GM18520 (cell line): Measurements from ENCODE around the gene NR3C2.
"Not testable (repeated sequence)": the region's sequence is repeated elsewhere in the genome, so short reads cannot be mapped to it uniquely, and the experiment has no call there.

Experiments
- ATAC-seq: cut with Tn5 transposase; IDR thresholded peaks from one replicate; pipeline ENCODE4 v1.9.1; 2021; ENCODE audit not compliant: unreplicated experiment

Gene NR3C2

DNA sequence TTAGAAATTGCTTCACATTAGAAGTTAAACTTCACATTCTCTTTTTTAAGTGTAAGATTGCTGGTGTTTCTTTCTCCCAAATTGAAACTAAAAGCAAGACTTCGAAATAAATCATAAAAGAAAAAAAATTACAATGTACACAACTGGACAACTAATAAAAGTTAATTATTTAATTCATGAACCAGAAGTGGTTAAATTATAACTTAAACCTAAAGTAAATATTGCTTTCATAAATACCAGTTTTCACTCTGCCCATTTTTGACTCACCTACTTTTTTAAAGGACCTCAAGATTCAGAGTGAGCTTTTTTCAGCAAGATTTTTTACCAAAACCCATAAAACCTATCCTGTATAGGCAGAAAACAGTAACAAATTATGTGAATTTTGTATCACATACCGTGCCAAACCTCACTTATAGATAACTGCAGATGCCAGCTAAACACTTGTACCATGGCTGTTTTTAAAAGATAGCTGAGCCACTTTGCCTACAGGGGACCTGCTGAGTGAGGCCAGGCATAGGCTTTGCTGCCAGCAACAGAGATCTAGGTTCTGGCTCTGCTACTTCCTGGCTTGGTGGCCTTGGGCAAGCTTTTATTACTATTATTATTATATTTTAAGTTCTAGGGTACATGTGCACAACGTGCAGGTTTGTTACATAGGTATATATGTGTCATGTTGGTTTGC is 259.8 kb downstream of the NR3C2 start:
- ATAC-seq: no peak

DNA sequence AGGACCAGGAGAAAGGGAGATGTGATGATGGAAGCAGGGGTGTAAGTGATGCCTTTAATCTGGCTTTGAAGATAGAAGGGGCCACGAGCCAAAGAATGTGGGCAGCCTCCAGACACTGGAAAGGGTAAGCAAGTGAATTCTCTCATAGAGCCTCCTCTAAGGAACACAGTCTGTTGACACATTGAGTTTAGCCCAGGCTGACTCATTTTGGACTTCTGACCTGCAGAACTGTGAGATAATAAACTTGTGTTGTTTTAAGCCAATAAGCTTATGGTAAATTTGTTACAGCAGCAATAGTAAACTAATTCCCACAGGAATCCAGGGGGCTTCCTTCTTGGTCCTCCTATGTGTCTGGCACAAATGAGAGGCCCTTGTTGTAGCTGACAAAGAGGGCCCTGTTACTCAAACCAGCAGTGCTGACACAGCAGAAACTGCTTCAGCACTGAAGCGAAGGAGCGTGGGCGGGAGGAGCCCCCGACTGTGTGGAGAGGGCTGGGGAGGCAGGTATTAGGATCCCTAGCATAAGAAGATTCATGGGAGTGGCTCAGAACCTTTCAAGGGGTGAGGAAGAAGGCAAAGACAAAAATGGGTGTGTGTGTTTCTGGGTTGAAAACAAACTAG is 268.7 kb downstream of the NR3C2 start:
- ATAC-seq: no peak

DNA sequence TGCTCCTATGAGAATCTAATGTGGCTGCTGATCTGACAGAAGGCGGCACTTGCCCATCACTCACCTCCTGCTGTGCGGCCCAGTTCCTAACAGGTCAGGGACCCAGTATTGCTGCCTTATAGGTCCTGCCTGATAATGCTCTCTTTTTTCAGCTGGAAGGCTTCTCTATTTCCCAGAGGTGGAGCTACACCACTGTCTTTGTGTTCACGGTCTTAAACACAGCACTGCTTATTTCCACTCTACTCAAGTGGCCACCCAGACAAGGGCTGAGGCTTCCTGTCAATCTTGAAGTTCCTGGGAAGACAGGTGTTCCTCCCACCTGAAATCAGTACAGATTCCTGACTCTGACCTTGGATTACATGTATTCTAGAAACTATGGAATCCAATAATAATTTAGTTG is 270.6 kb downstream of the NR3C2 start:
- no peak for ATAC-seq

DNA sequence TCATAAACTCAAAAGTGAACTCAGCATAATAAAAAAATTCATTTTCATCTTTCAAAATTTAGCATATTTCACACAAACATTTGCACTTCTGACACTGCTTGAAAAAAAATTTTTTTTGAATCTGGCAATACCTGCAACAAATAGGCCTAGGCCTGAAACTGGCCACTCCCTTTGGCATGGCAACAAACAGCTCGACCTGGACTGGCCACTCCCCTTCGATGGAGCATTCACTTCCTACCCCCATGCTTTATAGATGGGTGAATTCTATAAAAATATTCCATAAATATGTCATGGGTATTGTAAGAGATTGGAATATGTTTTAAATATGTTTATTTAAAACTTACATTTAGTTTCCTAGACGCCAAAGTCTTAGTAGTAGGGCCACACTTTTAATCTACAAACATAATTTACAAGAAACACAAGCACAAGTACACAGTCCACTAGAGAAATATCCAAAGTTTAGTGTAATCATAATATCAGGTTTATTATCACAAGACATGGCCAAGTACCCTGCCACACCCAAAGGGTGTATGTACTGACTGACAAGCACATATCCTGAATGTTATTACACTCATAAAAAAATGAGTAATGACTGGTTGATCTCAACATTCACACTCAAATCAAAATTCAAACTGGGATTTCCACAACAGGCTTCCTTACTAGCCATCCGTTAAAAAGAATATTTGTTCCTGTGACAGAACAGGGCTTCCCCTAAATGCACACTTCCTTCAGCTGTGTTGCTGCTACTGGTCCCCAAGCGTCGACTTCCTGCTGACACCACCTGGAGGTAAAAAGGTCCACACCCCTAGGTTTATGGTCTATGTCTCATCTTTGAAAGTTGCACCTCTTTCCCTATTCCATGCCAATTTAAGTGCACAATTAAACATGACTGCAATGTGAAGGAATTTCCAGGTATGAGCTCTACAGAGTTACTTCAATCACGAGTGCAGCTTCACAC is 271.5 kb downstream of the NR3C2 start:
- ATAC-seq: no peak

DNA sequence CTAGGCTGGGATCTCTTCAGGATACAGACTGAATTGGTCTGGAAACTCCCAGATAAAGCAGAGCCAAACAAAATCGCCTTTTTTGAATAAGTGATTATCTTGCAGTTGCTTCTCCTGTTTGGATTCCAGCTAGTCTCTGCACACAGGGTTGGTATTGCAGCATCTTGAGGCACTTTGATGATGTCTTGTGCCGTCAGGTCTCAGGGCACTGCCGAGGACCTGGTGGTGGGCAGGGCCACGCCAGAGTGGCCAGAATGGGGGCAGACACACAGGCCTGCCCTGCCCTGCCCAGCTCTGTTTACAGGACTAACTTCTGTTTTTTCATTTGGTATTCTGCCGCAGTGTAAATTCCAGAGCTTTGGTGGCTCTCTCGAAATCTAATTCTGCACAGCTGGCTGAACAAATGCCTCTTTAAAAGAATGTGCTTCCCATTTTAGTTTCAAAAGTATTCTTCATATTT is 276.1 kb downstream of the NR3C2 start:
- ATAC-seq: no peak

DNA sequence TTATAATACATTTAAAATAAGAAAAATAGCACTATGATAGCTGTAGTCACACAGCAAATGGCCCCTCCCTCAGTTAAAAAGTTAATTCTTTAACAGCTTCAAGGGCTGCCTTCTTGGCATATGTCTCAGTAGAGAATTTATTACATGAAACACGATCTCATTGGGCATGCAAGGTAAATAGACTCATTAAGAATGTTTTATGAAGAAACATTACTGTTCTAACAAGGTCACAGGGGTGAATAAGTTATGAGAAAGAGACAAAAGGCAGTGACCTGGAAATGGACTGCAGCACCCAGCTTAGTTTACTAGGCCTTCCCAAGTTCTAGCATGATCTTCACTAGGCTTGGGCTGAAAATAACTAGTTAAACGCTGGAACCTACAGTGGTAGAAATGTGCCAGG is 277.7 kb downstream of the NR3C2 start:
- ATAC-seq: no peak

DNA sequence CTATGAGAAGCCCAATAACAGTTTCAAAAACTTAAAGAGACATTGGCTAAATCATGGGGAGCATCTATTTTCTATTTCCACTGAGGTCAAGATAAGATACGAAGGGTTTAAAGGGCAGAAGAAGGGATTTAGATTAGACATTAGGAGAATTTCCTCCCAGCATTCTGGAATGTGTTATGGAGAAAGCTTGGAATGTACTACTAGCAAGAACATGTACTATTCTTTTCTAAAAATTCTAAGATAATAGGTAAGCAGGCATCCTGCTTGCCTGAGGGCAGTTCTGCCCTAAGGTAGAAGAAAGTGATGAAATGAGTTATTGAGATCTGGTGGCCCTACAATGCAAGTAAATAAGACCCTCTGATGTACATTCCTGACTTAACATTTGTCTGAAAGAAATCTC is 279.2 kb downstream of the NR3C2 start:
- ATAC-seq: no peak

DNA sequence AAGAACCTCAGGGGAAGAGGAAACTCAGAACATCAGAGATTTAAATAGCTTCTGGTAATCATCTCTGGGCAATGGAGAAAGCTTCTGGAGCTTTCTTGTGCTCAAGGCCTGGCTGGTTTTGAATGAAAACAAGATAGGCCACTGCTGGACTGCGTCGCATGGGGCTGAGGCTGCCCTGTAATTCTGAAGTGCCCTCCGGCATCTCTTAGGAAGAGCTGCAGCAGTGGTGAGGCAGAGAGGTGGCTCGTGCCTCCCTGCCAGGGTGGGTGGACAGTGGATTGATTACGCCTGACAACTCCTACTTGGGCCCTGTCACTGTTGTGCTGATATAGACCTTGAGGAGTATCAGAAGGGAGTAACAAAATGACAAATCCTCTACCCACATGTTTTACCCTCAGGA is 279.7 kb downstream of the NR3C2 start:
- no peak for ATAC-seq

DNA sequence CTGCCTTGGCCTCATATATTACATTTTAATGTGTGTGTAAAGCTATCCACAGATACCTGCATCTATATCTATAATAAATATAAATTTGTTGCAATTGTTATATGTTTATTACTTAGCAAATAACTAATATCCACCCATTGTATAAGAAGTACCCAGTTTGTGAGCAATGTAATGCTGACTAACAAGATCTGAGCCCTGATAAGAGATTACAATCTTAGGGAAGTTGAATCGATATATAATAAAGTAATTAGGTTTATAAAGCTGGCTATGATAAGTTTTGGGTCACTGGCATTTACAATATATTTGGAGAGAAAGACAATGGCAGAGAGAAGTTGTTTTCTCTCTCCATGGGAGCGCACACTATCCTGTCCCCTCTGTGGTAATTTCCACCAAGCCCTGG is 280.6 kb downstream of the NR3C2 start:
- ATAC-seq: no peak

DNA sequence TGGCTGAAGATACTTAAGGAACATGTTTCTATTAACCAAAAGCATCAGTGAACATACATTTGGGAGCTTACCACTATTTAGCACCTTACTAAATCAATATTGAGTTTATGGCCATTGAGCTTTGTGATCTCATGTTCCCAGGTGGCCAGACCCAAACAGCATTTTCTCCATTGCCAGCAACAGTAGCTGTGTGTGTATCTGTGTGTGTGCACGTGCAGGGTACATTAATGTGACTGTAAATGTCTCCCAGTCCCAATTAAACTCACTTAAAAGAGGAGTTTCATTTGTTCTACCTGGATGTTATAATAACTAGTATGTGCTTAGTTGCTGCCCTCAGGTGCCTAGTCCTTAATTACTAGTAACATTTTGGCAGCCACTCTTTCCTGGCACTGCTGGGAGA is 282.4 kb downstream of the NR3C2 start:
- no peak for ATAC-seq

DNA sequence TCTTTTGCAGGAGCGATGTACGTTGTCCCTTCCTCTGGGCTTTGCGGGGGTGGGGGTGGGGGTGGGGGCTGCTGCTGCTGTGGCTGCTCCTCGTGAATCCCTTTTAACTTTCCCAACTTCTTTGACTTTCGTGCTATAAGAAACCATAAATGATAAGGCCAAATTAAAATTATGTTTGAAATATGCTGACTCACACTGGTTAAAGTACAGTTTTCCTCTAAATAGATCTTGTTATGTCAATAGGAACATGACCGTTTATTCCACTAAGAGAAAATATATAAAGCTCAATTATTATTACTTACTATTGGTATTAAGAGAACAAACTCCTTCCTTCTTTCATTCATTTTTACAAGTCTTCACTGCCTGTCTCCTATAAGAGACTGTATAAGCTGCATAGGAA is 287.4 kb downstream of the NR3C2 start:
- no peak for ATAC-seq

DNA sequence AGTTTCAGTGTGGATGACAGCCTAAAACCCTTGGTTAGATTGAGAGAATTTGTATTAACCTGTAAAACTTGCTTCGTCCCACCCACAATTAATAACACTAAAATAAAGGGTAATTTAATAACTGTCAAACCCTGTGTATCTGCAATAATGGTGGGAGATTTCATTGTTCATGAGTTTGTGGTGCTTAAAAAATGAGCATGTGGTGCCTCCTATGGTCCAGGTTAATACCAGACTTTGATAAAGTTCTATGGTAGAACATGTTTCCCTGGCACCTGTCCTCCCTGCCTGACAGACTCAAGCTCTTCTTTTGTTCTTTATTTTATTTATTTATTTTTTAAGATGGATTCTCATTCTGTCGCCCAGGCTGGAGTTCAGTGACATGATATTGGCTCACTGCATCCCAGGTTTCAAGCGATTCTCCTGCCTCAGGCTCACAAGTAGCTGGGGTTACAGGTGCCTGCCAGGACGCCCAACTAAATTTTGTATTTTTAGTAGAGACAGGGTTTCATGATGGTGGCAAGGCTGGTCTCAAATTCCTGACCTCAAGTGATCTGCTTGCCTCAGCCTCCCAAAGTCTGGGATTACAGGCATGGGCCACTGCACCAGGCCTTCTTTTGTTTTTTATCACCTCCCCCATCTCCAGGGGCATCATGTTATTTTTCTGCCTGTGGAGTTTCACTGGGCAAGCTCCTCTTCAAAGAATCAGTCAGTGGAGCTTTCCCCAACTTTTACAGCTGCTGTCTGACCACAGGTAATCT is 289.2 kb downstream of the NR3C2 start:
- ATAC-seq: no peak

DNA sequence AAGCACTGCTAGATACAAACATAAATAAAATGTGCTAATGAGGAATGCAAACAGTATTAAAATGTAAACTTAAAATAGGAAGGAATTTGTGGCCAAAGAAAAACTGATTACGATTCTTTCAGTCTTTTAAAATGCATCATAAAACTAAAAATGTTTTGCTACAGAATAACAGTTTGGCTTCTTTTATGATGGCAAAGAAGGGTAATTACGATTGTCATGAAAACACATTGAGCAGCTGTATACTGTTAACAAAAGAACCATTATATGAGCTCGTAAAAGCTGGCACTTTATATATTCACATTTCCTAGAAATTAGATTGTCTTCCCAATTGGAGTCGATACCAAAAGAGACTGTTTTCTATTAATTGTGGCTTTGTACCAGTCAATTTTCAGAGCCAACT is 290.4 kb downstream of the NR3C2 start:
- ATAC-seq: no peak

DNA sequence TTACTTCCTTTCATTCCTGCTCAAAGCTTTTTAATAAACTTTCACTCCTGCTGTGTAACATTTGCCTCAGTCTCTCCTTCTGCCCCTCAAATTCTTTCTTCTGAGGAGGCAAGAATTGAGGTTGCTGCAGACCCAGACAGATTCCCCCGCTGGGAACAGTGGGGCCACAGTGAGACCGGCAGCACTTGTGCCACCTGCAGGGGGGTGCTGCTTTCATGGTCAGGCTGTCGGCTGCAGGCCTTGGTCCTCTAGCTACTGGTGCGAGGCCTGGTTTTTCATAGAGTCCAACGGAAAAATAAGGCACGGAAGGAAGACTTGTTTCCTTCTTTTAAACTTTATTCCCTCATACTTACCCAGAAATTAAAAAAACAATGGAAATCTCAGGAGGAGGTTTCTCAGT is 296.7 kb downstream of the NR3C2 start:
- no peak for ATAC-seq

DNA sequence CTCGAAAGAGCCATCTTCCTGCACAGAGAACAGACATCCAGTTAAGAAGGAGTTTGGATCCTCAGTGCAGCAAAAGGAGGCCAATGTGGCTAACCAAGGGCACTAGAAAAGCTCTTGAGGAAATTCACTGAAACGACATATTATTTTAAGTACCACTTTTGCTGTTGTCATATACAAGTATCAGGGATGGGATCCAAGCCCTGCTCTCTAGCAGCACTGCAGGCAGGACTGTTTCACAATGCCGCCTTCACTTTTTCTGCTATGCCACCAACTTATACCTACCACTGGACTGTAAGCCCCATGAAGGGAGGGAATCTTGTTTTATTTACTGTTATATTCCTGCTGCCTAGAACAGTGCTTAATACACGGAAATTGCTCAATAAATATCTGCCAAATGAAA is 299.0 kb downstream of the NR3C2 start:
- no peak for ATAC-seq

DNA sequence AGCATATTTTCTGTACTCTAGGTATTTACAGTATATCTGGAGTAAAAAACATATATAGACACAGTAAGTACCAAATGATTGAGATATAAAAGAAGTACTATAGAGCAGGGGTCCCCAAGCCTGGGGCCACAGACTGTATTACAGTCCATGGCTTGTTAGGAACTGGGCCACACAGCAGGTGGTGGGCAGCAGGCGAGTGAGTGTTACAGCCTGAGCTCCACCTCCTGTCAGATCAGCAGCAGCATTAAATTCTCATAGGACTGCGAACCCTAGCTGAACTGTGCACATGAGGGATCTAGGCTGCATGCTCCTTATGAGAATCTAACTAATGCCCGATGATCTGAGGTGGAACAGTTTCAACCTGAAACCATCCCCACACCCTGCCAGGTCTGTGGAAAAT is 300.7 kb downstream of the NR3C2 start:
- ATAC-seq: no peak

DNA sequence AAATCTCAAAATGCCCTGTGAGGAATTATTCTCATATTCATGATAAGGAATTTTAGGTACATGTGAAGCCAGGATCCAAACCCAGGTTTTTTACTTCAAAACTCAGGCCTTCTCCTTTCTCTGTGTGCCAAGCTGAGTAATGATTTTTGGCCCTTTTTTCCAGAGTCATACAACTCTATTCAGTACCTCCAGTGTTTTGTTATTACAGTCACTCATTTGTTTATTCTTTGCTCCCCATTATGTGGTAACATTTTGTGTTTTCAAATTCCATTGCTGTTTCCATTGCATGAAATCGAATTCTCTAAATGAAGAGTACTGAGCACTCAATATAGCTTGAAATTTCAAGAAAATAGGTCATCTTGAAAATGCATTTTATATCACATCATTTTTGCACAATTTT is 315.4 kb downstream of the NR3C2 start:
- no peak for ATAC-seq

DNA sequence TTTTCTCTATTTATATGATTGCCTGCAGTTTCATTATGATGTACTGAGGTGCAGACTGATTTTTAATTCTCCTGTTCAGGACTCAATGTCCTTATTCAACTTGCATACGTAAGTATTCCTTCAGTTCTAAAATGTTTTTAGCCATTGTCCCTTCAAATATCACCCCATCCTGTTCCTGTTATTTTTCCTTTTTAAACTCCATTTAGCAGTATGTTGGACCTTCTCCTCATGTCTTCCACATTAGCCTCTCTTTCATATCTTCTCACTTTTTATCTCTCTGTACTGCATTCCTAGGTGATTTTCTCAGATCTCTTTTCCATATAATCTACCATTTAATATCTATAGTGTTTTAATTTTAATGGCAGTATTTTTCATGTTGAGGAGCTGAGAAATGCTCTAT is 317.7 kb downstream of the NR3C2 start:
- no peak for ATAC-seq

DNA sequence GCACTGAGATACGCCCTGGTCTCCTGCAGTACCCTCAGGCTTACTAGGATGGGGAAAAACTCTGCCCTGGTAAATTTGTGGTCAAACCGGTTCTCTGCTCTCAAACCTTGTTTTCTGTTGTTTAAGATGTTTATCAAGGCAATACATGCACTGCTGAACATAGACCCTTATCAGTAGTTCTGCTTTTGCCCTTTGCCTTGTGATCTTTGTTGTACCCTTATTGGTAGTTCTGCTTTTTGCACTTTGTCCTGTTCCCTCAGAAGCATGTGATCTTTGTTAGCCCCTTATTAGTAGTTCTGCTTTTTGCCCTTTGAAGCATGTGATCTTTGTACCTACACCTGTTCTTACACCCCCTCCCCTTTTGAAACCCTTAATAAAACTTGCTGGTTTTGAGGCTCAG is 319.1 kb downstream of the NR3C2 start:
- ATAC-seq: not testable (repeated sequence)

DNA sequence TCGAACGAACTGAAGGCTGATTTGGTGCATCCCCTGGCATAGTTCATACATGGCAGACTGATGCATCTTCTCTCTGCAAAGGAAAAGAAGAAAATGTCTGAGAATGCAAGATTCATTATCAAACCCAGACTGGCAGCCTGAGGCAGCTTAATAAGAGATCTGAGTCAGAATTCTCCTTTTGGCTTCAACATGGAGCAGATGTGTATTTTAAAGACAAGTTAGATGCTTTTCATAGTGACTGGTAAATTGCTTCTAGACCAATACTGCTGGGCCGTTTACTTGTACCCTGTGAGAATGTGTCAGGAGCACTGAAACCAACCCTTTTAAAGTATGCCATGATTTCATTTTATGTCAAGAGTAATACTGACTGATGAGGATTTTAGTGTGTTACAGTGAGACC is 322.0 kb downstream of the NR3C2 start:
- no peak for ATAC-seq

DNA sequence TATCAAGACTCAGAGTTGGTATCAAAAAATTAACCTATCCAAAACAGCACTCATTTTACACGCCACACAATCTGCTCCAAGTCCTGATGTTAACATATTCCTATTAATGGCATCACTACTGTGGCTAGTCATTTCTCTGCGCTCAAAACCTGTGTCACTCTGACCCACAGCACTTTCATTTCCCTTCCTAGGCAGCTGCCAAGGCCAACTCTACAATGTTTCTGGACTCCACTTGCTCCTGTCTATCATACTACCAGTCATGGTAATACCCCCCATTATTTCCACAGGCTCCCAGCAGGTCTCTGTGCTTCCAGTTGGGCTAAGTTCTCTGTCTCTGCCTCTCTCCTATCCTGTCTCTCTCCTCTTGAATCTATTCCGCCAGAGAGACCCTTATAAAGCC is 323.6 kb downstream of the NR3C2 start:
- ATAC-seq: no peak
